ENCODE measurements around the gene TDRD12.

TDRD12 gene

DNA sequence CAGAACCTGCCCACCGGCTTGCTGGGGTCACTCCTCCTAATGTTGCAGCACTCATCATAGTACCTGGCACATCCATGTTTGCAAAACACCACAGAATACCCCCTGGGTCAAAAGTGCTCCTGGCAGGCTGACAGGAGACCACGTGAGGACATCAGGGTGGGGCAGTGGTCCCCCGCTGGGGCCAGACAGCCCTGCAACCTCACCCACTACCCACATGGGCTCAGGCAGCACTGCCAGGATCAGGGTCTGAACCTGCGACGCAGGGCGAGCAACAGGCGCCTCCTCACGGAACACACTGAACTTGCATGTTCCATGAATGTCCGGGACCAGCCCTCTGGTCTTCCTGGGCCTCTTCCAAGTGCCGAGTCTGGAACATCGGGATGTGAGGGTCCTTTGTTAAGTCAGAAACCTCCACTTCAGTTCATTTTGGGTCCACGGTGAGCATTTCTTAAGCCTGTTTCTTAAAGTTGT lies 151.4 kb downstream of the TDRD12 start:
- DNase-seq = peak; percentile 13

GRCh38 chr19:32872391-32872790 lies 152.8 kb downstream of the TDRD12 start:
- DNase-seq = no peak

DNA sequence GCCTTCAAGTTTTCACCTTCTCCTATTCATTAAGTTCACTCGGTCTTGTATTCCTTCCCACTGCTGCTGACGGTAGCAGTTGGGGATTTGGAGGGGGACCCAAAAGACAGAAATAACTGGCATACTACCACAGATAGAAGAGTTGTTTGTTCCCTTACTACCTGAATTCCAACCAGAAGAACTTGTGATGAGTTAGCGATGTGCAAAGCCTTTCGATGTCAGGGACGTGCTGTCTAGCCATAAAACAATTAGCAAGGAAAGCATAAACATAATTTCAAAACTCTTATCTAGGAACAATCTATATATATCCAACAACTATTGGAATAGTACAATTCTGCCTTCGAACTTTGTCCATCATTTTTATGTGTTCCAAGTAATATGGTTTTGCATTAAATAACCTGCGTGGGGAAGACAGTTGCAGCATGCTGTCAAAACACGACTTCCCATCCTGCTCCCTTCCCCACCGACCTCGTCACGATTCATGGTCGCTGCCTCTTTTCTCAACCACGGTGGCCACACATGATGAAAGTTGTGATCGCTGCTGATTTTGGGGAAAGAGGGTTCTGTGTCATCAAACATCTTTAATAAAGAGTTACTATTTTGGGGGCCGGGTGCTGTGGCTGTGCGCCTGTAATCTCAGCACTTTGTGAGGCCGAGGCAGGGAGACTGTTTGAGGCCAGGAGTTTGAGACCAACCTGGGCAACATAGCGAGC lies 153.8 kb downstream of the TDRD12 start:
- DNase-seq = no peak

- no peak for DNase-seq
Observed at GRCh38 chr19:32874605-32875004, 155.0 kb downstream of the TDRD12 start.

- DNase-seq = no peak
Observed at GRCh38 chr19:32875428-32875827, 155.9 kb downstream of the TDRD12 start.

- no peak for DNase-seq
Observed at GRCh38 chr19:32876236-32876918, 156.8 kb downstream of the TDRD12 start.

GRCh38 chr19:32876919-32877285 lies 157.3 kb downstream of the TDRD12 start:
- no peak for DNase-seq

Measured in NCI-H345 (cell line).